Embryonic facial prominence (tissue), 1 donor: ENCODE data around the gene THPO.
A peak's percentile ranks its signal among the peaks of the same experiment; 100 is the strongest.

Experiments
- DNase-seq: peaks from one replicate; pipeline ENCODE4 v3.0.0-alpha.2; 2016; ENCODE audit errors: extremely low spot score

THPO gene

DNA sequence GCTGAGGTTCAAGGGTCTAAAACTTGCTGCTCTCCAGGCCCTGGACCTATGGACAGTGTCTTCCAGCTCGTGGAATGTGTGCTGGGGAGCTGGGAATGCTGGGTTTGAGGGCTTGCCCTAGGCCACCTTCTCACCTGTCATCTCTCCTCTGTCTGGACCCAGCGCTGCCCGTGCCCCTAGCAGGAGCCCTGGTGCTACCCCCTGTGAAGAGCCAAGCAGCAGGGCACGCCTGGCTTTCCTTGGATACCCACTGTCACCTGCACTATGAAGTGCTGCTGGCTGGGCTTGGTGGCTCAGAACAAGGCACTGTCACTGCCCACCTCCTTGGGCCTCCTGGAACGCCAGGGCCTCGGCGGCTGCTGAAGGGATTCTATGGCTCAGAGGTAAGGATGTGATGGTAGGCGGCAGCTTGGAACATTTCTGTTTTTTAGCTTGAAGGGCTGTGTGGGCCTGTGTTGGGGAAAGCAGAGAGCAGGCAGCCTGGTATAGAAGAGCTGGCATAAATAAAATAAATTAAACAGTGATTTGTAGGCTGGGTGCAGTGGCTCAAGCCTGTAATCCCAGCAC, 6.9 kb upstream of the THPO start:
- no peak for DNase-seq

DNA sequence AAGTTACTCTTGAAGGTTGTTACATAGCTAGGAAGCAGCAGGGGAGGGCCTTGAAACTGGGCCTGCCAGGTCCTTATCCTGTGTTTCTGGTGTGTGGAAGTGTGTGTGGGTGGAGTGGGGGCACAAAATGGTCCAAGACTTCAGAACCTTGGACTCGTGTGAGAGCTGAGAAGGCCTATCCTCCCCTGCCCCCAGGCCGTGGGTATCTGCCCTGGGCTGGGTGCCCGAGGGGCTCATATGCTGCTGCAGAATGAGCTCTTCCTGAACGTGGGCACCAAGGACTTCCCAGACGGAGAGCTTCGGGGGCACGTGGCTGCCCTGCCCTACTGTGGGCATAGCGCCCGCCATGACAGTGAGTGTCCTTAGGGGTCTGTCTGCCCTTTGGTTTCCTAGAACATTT, 6.3 kb upstream of the THPO start:
- no peak for DNase-seq

DNA sequence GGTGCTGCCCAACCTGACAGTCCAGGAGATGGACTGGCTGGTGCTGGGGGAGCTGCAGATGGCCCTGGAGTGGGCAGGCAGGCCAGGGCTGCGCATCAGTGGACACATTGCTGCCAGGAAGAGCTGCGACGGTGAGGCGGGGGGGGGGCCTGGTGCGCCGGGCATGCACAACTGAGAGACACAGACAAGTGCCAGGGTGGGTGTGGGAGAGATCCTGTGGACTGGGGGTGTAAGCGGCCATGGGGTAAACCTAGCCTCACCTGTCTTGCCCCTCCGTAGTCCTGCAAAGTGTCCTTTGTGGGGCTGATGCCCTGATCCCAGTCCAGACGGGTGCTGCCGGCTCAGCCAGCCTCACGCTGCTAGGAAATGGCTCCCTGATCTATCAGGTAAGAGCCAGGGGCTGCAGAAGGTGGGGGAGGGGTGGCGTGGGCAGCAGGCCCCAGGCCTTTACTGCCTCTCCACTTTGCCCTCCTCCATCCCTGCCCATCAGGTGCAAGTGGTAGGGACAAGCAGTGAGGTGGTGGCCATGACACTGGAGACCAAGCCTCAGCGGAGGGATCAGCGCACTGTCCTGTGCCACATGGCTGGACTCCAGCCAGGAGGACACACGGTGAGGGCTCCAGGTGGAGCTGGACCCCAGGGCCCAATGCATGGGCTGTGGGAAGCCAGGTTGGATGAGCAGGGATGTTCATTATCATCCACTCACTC, 5.2 kb upstream of the THPO start:
- DNase-seq, result no peak

DNA sequence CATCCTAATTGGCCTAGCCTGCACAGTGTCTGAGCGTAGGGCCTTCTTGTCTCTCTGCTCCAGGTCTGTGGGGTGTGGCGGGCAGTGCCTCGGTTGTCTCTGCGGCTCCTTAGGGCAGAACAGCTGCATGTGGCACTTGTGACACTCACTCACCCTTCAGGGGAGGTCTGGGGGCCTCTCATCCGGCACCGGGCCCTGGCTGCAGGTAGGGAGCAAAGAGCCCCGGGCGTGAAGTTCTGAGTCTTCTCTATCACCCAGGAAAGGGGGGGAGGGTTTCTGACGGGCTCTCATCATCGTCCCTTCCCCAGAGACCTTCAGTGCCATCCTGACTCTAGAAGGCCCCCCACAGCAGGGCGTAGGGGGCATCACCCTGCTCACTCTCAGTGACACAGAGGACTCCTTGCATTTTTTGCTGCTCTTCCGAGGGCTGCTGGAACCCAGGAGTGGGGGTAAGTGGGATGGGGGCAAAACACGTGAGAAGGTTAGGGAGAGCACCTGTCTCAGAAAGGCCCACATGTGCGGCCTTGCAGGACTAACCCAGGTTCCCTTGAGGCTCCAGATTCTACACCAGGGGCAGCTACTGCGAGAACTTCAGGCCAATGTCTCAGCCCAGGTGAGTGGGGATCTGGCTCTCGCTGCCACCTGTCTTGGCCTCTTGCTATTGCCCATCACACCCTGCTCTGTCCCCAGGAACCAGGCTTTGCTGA, 4.5 kb upstream of the THPO start:
- no peak for DNase-seq

DNA sequence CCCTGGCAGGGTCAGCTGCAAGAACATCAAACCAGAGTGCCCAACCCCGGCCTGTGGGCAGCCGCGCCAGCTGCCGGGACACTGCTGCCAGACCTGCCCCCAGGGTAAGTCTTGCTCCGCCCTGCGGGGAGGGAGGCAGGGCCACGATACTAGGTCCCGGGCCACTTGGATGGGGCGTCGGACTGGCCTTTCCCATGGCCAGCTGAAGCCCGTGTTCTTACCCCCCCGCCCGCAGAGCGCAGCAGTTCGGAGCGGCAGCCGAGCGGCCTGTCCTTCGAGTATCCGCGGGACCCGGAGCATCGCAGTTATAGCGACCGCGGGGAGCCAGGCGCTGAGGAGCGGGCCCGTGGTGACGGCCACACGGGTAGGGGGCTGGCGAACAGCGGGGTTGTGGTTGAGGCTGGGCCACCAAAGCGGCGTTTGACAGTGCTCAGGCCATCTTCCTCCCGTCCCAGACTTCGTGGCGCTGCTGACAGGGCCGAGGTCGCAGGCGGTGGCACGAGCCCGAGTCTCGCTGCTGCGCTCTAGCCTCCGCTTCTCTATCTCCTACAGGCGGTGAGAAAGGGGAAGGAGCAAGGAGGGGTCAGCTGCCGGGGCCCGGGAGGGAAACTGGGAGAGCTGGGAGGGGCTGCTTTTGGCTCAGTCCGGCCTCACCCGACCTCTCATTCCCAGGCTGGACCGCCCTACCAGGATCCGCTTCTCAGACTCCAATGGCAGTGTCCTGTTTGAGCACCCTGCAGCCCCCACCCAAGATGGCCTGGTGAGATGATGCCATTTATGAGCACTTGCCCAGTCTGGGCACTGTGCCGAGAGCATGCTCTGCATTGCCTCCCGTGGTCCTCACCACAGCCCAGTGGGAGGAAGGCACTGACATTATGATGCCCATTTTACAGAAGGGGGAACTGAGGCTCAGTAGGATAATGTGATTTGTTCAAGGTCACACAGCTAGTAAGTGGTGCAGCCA, 3.5 kb upstream of the THPO start:
- no peak for DNase-seq

DNA sequence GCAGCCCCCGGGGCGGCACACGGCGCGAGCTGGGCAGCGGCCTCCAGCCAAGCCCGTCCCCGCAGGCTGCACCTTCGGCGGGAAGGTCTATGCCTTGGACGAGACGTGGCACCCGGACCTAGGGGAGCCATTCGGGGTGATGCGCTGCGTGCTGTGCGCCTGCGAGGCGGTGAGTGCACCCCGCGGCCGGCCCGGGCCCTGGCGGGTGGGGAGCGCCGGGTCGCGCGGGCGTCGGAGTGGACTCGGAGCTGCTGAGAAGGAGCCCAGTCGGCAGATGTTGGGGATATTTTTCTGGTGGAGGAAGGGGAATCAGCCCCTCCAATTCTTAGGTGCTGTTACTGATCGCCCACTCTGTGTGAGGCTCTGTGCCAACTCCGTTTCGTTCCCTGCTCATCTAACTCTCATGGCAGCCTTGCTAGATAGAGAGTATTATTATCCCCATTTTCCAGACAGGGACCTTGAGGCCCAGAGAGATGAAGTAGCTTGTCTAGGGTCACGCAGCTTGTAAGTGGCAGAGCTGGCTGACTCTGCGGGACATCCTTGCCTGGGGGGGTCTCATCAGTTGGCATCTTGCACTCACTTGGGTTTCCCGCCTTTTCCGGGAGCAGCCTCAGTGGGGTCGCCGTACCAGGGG, 2.7 kb upstream of the THPO start:
- DNase-seq, result no peak

DNA sequence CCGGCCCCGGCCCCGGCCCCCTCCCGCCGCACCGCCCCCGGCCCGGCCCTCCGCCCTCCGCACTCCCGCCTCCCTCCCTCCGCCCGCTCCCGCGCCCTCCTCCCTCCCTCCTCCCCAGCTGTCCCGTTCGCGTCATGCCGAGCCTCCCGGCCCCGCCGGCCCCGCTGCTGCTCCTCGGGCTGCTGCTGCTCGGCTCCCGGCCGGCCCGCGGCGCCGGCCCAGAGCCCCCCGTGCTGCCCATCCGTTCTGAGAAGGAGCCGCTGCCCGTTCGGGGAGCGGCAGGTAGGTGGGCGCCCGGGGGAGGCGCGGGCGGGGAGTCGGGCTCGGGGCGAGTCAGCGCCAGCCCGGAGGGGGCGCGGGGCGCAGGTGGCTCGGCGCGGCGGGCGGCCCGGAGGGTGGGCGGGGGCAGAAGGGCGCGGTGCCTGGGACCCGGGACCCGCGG, 2.2 kb upstream of the THPO start:
- no peak for DNase-seq

DNA sequence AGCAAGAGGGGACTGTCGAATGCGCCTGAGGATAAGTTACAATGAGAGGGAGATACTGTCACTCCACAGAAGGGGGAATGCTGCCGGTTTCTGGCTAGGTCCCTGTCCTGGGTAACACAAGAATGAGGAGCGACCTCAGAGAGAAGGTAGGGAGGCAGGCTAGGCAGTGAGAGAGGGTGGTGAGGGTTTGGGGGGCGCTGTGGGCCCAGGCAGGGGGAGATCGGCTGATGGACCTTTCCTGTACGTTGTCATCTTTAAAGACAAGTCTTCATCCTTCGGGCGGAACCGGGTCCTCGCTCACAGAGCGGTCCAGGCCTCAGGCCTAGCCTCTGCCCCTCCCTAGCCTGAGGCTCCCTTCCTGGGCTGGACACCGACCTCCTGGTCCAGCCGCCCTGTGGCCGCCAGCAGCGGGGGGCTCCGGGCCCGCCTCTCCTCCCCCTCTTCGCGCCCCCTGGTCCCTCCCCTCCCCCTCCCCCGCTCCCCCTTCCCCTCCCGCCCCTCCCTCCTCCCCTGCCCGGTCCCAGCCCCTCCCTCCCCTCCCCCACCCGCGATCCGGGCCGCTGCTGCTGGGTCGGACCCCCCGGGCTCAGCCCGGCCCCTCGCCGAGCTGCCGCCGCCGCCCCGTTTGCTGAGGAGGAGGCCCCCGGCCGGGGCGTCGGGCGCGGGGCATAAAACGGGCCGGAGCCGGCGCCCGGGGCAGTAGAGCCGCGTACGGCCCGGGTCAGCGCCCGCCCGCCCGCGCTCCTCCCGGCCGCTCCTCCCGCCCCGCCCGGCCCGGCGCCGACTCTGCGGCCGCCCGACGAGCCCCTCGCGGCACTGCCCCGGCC, 1.6 kb upstream of the THPO start, which contains the start of gene CHRD:
CHRD (plus strand) TSS at position 697 of the 827 bp plus-strand sequence. CDS start 265 bp downstream, outside the sequence.
- no peak for DNase-seq

DNA sequence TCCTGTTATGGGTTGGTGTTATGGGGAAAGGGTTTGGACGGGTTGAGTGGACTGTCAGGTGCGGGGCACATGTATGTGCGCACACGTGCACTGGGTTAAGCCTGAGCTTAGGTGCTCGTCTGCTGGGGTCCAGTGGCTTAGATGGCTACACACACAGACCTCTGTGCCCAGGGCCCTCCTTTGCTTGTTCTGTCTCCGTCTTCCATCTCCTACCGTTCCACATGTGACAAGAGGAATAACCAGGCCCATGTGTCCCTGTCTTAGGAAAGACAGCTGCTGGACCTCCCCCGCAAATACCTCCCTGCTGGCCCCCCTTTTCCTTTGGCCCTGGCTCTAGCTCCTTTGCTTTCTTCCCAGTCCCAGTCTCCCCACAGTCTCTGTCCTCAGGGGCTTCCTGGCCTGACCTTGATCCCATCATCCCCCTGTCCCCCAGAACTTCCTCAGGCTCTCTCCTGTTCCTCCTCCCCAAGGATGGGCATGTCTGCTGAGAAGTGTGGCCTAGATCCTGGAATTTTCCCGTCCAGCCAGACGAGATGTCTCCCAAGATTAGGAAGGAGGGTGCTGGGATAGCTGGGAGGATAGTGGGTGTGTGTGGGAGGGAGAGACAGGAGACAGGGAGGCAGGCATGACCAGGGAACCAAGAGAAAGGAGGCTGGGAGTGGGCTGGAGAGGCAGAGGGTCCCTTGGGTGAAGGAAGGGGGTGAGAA, 797 bp upstream of the THPO start:
- no peak for DNase-seq

DNA sequence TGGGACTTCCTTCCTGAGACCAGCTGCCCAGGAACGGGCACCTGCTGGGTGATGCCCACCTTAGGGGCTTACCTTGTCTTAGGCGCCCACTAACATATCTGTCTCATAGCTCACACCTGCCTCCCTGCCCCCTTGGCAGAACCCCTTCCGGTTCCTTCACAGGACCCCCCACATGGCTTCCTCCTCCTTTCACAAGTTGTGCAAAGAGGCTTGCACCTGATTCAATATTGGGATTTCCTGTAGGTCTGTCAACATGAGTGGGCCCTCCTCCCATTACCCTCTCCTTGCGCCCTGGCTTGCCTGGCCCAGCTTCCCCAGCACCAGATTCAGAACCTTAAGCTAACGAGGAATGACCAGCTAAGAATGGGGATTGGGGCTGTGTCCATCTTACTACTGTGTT, 633 bp downstream of the THPO start:
- no peak for DNase-seq

DNA sequence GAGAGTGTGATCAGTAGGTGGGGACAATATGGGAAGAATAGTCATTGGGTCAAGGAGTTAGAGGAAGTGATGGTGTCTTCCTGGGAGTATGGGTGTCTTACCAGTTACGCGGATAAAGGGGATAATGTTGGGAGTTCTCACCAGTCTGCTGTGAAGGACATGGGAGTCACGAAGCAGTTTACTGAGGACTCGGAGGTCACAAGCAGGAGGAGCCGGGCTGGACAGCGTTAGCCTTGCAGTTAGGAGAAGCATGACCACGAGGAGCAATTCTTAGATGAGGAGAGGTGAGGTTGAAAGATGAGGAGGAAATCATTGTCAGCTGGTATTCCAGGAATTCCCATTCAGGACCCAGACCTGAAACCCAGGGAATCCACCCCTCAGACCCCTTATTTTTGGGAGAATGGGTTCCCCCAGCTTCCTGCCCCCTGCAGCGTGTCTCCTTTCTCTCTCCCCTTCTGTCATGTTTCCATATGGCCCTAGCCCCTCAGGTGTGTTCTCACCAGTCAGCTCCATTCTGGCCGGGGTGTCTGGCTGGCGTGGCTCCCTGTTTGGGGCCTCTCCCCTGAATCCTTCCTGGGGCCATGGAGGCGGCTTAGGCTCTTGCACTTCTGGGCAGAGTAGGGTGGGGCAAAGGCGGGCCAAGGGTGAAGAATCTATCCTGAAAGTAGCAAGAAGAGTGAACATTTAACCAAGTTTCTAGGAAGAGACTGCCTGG, 2.1 kb downstream of the THPO start:
- no peak for DNase-seq

DNA sequence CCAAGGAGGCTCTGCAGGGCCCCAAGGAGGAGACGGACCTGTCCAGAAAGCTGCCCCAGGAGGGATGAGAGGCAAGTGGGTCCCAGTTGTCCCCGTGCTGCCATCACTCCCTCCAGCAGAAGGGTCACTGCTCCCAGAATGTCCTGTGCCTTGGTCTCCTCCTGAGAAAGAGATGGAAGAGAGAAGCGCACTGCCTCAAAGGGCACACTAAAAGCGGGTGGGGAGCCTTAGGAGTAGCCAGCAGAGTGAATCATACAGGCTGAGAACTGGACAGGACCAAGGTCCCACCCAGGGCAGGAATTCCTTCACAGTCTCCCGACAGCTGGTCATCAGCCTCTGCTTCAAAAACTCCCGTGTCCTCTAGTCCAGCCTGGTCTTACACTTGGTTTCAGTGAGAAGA, 4.6 kb downstream of the THPO start:
- no peak for DNase-seq

DNA sequence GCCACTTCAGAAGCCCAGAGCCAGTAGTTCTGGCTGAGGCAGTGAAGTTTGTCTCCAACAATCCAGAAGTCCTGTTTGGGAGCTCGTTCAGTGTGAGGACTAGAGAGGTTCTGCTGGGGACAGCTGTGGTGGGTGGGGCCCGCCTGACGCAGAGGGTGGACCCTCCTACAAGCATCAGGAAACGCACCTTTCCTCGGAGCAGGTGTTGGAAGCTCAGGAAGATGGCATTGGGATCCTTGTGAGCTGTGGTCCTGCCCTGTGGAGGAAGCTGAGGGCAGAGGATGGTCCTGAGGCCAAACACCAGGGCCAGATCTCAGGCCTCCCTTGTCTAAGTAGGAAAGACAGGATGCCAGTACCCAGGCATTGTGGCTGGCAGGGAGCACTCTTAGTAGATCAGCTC, 5.1 kb downstream of the THPO start:
- DNase-seq, result no peak

DNA sequence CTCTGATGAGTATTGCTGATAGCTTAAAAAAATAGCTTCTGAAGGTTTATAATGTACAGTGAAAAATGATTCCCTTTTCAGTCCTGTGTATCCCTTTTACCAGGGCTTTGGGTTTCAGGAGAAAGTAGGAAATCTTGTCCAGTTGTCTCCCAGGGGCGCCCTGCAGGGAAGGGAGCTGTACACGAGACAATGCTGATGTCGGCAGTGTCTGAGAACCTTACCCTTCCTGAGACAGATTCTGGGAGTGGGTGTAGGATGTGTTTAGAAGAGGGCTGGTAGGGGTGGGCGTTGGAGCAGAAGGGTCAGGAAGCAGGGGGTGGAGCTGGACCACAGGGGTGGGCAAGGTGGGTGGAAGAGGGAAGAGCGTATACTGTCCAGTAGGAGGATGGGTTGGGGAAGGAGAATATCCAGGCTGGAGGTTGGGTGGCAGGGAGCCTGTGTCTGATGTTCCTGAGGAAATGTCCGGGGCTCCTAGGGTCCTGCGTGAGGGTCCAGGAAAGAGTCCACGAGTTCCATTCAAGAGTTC, 5.6 kb downstream of the THPO start:
- DNase-seq, result no peak

DNA sequence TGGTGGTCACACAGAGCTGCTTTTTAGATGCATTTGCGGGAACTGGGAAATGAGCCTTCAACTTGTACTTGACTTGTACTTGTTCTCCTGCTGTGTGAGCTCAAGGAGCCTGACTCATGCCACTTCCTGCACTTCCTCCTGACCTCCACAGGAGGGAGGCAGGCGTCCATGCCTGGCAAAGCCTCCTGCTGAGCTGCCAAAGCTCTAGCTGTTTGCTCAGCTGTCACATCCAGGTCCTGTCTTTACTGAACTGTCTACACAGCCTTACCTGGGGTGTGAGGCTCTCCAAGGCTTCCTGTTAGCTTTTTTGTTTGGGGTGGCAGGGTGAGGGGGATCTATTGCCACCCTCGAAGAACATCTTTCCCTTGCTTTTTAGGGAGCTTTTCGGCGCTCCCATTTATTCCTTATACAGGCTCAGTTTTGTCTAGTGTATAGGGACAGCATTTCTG, 6.4 kb downstream of the THPO start:
- DNase-seq, result peak; percentile 67

DNA sequence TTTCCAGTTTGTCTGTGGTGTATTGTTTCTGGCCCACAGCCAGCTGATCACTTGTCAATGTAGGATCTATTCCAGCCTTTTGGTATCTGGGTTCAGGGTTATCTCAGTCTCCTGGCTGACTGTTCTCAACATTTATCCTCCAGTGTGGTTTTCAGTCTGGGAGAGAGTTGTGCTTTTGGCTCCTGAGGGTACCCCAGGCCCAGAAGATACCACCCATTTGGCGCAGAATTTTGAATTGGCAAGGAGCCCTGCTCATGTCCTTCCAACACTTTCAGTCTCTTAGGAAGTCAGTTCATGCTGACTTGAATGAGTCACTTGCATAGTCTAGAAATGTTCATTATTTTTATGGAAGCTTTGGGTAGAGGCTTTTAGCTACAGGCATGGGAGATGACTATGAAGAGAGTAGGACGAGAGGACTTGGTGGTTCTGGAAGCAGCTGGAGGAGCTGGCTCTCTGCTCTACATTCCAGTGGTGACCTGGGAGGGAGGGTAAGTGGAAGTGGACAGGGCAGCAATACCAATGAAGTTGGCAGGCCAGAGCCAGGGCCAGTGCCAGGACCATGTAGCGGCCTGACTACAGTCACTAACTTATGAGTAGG, 9.3 kb downstream of the THPO start:
- DNase-seq, result no peak

DNA sequence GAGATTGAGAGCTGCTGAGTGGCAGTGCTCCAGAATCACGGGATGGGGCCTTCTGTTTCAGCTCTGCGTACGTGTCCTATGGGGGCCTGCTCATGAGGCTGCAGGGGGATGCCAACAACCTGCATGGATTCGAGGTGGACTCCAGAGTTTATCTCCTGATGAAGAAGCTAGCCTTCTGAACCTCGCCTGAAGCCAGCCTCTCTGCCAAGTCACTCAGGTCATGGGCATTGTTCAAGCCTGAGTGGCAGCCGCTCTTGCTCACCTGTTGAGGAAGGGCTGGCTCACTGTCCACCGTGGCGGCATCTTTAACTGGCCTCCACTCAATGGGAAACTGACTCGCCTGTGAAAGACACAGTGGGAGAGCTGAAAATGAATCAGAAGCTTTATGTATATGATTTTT, 9.9 kb downstream of the THPO start:
- no peak for DNase-seq

DNA sequence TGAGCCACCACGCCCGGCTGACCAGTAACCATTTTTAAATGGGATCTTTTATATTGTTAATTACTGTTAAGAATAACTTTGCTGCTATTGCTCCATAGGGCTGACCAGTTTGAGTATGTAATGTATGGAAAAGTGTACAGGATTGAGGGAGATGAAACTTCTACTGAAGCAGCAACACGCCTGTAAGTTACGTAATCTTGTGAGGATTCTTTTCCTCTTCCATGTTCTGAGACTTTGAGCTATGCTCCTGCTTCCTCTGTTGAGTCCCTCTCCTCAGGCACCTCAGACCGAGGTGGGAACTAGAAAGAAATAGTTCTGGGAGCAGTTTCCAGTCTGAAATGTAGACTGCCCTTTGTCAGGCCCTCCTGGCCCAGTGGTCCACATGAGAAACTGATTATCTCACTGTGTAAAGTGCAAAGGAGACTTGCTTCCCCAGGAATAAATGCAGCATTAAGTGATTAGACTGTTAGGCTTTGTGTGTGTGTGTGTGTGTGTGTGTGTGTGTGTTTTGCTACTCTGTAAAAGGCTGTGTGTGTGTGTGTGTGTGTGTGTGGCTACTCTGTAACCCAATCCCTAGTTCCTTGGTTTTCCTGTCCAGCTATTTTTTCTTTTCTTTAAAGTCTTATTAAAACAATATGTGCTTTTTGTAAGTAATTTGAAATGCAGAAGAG, 11.3 kb downstream of the THPO start:
- DNase-seq, result peak; percentile 61
